Mucosa of descending colon (tissue), 3 donors: ENCODE data around the gene HYDIN. TPM values are rescaled to one million over a fixed set of nuclear protein-coding genes. Genes with fewer than 3 reads are reported as not detected.
"Not testable (repeated sequence)": the region's sequence is repeated elsewhere in the genome, so short reads cannot be mapped to it uniquely, and the experiment has no call there.

ENCODE experiments used
- ATAC-seq: fragments of 200-7000 bp; cut with Tn5 transposase; one replicate; pipeline ENCODE4 v1.9.1; 2020; ENCODE audit warnings: mild to moderate bottlenecking, moderate library complexity
- DNase-seq, 3 donors: peaks; one replicate each; pipeline ENCODE4 v3.0.0-alpha.2; 2020
- H3K36me3 ChIP-seq: fragments of 200-600 bp; one replicate; pipeline ENCODE4 v1.8.0; 2021; ENCODE audit warnings: low read depth, mild to moderate bottlenecking
- H3K4me1 ChIP-seq: fragments of 200-600 bp; one replicate; pipeline ENCODE4 v1.8.0; 2021; ENCODE audit warnings: low read depth, mild to moderate bottlenecking
- H3K4me3 ChIP-seq: fragments of 200-600 bp; one replicate; pipeline ENCODE4 v1.8.0; 2021; ENCODE audit warnings: mild to moderate bottlenecking
- H3K9me3 ChIP-seq: fragments of 200-600 bp; one replicate; pipeline ENCODE4 v1.8.0; 2021; ENCODE audit warnings: mild to moderate bottlenecking
- CTCF ChIP-seq: fragments of 200-600 bp; IDR thresholded peaks from one replicate; pipeline ENCODE4 v1.8.0; 2022; ENCODE audit warnings: antibody characterized with exemption, mild to moderate bottlenecking
- intact Hi-C, 2 donors: fragments of 100-400 bp; cut with DNase I in 1 of 2; cut with micrococcal nuclease in 1 of 2; formaldehyde crosslinking; loops; one replicate each; pipeline versions ENCODE4 v1.11.0 to v1.11.1; 2022; cut with DNase I, micrococcal nuclease
- total RNA-seq, 3 donors: library from RNA; stranded (reverse); fragmentation: NEBNext Ultra II Directional in 2 of 3; extraction: Animal tissue kit (Norgen Biotek cat#: 25700) in 2 of 3; gene quantifications; one replicate each; pipeline versions ENCODE4 v1.2.1 to v1.2.4, GENCODE V29; 2021 to 2023
- donor health status: DM: no; HTN: no; CAD: no; lungs with moderate emphysema.
- donor health status: DM: no; HTN: no; CAD: no.
- donor health status: DM: no; HTN: yes; CAD: no.

The HYDIN gene
- total RNA-seq, 3 donors from 2014 or later: 0.80 to 2.3 (median 1.5) TPM

GRCh38 chr16:71172481-71173207, 57.9 kb downstream of the HYDIN start:
- Histone ChIP-seq H3K36me3 (no peaks in the 10 kb centered on the region), H3K4me1 (no peaks in the 10 kb centered on the region), H3K4me3 (no peak overlapping the region), H3K9me3 (no peaks in the 10 kb centered on the region)
- TF ChIP-seq CTCF: no peak
- no peak for DNase-seq
- no peak for ATAC-seq
- intact Hi-C loops: no loop called here

GRCh38 chr16:71161007-71161406, 69.5 kb downstream of the HYDIN start:
- H3K4me3 ChIP-seq, H3K9me3 ChIP-seq, intact Hi-C loops, ATAC-seq, DNase-seq, H3K4me1 ChIP-seq, H3K36me3 ChIP-seq: not testable (repeated sequence)

- DNase-seq, H3K36me3 ChIP-seq, H3K4me1 ChIP-seq, H3K4me3 ChIP-seq, H3K9me3 ChIP-seq, intact Hi-C loops, ATAC-seq: not testable (repeated sequence)
Observed at GRCh38 chr16:71157278-71157677, 73.2 kb downstream of the HYDIN start.

- H3K9me3 ChIP-seq, ATAC-seq, H3K36me3 ChIP-seq, H3K4me3 ChIP-seq, DNase-seq, intact Hi-C loops, H3K4me1 ChIP-seq: not testable (repeated sequence)
Observed at GRCh38 chr16:71153329-71153728, 77.2 kb downstream of the HYDIN start.

- H3K9me3 ChIP-seq, H3K36me3 ChIP-seq, ATAC-seq, H3K4me3 ChIP-seq, H3K4me1 ChIP-seq, DNase-seq, intact Hi-C loops: not testable (repeated sequence)
Observed at GRCh38 chr16:71151654-71152053, 78.9 kb downstream of the HYDIN start.

- intact Hi-C loops, ATAC-seq, H3K9me3 ChIP-seq, H3K4me1 ChIP-seq, DNase-seq, H3K4me3 ChIP-seq, H3K36me3 ChIP-seq: not testable (repeated sequence)
Observed at GRCh38 chr16:71143246-71143645, 87.3 kb downstream of the HYDIN start.

GRCh38 chr16:71110565-71110964, 120.0 kb downstream of the HYDIN start:
- H3K36me3 ChIP-seq, ATAC-seq, H3K4me3 ChIP-seq, intact Hi-C loops, H3K4me1 ChIP-seq, DNase-seq, H3K9me3 ChIP-seq: not testable (repeated sequence)

- intact Hi-C loops, ATAC-seq, H3K9me3 ChIP-seq, DNase-seq, H3K36me3 ChIP-seq, H3K4me3 ChIP-seq, H3K4me1 ChIP-seq: not testable (repeated sequence)
Observed at GRCh38 chr16:71109656-71110208, 120.8 kb downstream of the HYDIN start.

- H3K4me3 ChIP-seq, H3K9me3 ChIP-seq, DNase-seq, H3K36me3 ChIP-seq, intact Hi-C loops, ATAC-seq, H3K4me1 ChIP-seq: not testable (repeated sequence)
Observed at GRCh38 chr16:71105881-71106280, 124.6 kb downstream of the HYDIN start.

GRCh38 chr16:71083573-71083972, 146.9 kb downstream of the HYDIN start:
- DNase-seq, H3K36me3 ChIP-seq, ATAC-seq, intact Hi-C loops, H3K4me3 ChIP-seq, H3K4me1 ChIP-seq, H3K9me3 ChIP-seq: not testable (repeated sequence)

GRCh38 chr16:71080777-71081176, 149.7 kb downstream of the HYDIN start:
- H3K4me1 ChIP-seq, H3K4me3 ChIP-seq, ATAC-seq, H3K36me3 ChIP-seq, intact Hi-C loops, H3K9me3 ChIP-seq, DNase-seq: not testable (repeated sequence)

- H3K4me3 ChIP-seq, ATAC-seq, intact Hi-C loops, H3K9me3 ChIP-seq, H3K36me3 ChIP-seq, H3K4me1 ChIP-seq, DNase-seq: not testable (repeated sequence)
Observed at GRCh38 chr16:71080262-71080661, 150.3 kb downstream of the HYDIN start.

GRCh38 chr16:71070651-71071050, 159.9 kb downstream of the HYDIN start:
- H3K36me3 ChIP-seq, ATAC-seq, H3K4me1 ChIP-seq, H3K9me3 ChIP-seq, H3K4me3 ChIP-seq, DNase-seq, intact Hi-C loops: not testable (repeated sequence)

- H3K36me3 ChIP-seq, H3K9me3 ChIP-seq, DNase-seq, H3K4me1 ChIP-seq, H3K4me3 ChIP-seq, intact Hi-C loops, ATAC-seq: not testable (repeated sequence)
Observed at GRCh38 chr16:71069842-71070241, 160.7 kb downstream of the HYDIN start.
